ENCODE data around the gene SCUBE1.
A peak's percentile ranks its signal among the peaks of the same experiment; 100 is the strongest.

The SCUBE1 gene

DNA sequence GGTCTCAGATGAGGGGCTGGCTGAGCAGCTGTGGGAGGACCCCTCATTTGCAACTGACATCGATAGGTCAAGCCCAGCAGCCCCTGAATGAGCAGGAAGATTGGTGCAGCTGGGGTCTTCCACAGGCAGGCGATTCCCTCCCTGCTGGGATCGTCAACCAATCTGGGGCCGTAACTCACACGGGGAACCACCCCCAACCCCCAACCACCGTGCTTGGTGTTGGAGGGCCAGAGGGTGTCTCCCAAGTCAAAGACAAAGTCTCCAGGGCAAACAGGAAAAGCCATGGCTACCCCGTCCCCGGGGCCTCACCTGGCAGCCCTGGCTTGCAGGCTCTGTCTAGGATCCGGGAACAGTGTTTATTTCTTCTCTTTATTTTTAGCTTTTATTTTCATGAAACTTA is 26.9 kb upstream of the SCUBE1 start:
- H3K4me3 Mint-ChIP-seq, result no peak overlapping the region
- no peaks in the 10 kb centered on the region for H3K36me3 Mint-ChIP-seq (ENCODE audit: low read depth)

DNA sequence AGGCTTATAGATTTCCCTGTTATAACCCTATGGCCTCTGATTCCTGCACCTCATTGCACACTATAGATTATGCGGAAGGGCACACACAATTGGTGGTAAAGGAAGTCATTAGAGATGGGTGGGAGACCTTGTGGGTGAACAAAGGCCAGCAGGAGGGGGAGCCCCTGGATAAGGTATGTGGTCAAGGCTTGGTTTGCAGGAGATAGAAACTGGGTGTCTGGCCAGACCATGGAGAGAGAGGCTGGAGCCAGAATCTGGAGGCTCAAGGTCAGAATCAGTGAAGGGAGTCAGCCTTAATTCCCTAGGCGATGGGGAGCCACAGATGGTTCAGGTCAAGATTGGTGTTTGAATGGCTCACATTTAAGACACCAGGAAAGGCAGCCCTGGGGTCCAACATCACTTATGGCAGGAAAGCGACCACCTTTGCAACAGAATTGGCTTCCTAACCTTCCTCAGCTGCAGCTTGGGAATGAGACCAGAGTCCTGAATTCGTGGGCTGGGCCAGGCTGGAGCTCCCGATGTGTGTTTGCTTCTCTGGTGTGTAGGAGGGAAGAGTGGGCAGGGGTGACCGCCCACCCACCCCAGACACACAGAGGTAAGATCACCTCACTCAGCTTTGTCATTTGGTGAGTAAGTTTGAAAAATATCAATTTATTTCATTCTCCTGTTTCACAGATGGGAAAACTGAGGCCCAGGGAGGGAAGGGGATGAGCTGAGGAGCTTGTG is 22.7 kb upstream of the SCUBE1 start:
- Mint-ChIP-seq H3K4me1 (peaks cover 4% of the 10 kb centered on the region), H3K4me3 (no peak overlapping the region), H3K36me3 (ENCODE audit: low read depth) (no peaks in the 10 kb centered on the region), H3K27me3 (ENCODE audit: low read depth) (peaks cover 61% of the 10 kb centered on the region), H3K27ac (no peak overlapping the region), H3K9me3 (peaks cover 3% of the 10 kb centered on the region)
- TF ChIP-seq, protein P1, sequence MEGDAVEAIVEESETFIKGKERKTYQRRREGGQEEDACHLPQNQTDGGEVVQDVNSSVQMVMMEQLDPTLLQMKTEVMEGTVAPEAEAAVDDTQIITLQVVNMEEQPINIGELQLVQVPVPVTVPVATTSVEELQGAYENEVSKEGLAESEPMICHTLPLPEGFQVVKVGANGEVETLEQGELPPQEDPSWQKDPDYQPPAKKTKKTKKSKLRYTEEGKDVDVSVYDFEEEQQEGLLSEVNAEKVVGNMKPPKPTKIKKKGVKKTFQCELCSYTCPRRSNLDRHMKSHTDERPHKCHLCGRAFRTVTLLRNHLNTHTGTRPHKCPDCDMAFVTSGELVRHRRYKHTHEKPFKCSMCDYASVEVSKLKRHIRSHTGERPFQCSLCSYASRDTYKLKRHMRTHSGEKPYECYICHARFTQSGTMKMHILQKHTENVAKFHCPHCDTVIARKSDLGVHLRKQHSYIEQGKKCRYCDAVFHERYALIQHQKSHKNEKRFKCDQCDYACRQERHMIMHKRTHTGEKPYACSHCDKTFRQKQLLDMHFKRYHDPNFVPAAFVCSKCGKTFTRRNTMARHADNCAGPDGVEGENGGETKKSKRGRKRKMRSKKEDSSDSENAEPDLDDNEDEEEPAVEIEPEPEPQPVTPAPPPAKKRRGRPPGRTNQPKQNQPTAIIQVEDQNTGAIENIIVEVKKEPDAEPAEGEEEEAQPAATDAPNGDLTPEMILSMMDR (IDR thresholded peaks at IDR 0.05; ENCODE audit: unreplicated experiment in 3 of 3), result no peak

More for the DNA sequence above, 26.9 kb upstream of the SCUBE1 start:
- Mint-ChIP-seq H3K4me1 (peaks cover 4% of the 10 kb centered on the region), H3K9me3 (peaks cover 10% of the 10 kb centered on the region), H3K27me3 (ENCODE audit: low read depth) (peaks cover 55% of the 10 kb centered on the region), H3K27ac (no peak overlapping the region)
- TF ChIP-seq, protein P1 (IDR thresholded peaks at IDR 0.05; ENCODE audit: unreplicated experiment in 3 of 3), result no peak

DNA sequence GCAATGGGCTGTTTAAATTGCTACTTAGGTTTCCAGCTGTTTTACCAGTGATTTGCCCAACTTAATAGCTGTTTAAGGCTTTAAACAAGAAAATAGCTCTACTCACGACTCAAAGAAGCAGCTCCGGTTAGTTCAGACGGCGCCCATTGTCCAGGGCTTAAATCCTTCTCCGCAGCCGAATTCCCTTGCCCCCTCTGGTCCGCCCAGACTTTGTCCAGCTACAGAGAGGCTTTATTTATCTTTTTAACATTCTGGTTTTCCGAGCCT is 20.9 kb upstream of the SCUBE1 start:
- H3K36me3 Mint-ChIP-seq (ENCODE audit: low read depth), result no peaks in the 10 kb centered on the region
- peaks cover 3% of the 10 kb centered on the region for H3K9me3 Mint-ChIP-seq
- peaks cover 8% of the 10 kb centered on the region for H3K4me1 Mint-ChIP-seq
- H3K4me3 Mint-ChIP-seq, result no peak overlapping the region
- TF ChIP-seq, protein P1 (IDR thresholded peaks at IDR 0.05; ENCODE audit: unreplicated experiment in 3 of 3), result no peak
- H3K27ac Mint-ChIP-seq, result no peak overlapping the region
- H3K27me3 Mint-ChIP-seq (ENCODE audit: low read depth), result peaks cover 58% of the 10 kb centered on the region

GRCh38 chr22:43363315-43364168 is 20.4 kb upstream of the SCUBE1 start:
- Mint-ChIP-seq H3K27me3 (ENCODE audit: low read depth) (peaks cover 57% of the 10 kb centered on the region), H3K27ac (peak overlapping the region in 1 of 3 experiments; percentile 46), H3K4me1 (peaks cover 8% of the 10 kb centered on the region), H3K9me3 (peaks cover 3% of the 10 kb centered on the region), H3K36me3 (ENCODE audit: low read depth) (no peaks in the 10 kb centered on the region), H3K4me3 (no peak overlapping the region)
- TF ChIP-seq, protein P1 (IDR thresholded peaks at IDR 0.05; ENCODE audit: unreplicated experiment in 3 of 3), result no peak

- TF ChIP-seq, protein P1 (IDR thresholded peaks at IDR 0.05; ENCODE audit: unreplicated experiment in 3 of 3), result no peak
- H3K4me3 Mint-ChIP-seq, result no peak overlapping the region
- H3K36me3 Mint-ChIP-seq (ENCODE audit: low read depth), result no peaks in the 10 kb centered on the region
- H3K27me3 Mint-ChIP-seq (ENCODE audit: low read depth), result peaks cover 62% of the 10 kb centered on the region
- H3K27ac Mint-ChIP-seq, result no peak overlapping the region
- peaks cover 13% of the 10 kb centered on the region for H3K4me1 Mint-ChIP-seq
- H3K9me3 Mint-ChIP-seq, result peaks cover 3% of the 10 kb centered on the region
Observed at GRCh38 chr22:43360576-43360975, 17.4 kb upstream of the SCUBE1 start.
